ENCODE data around the gene NOTCH2.
A peak's percentile ranks its signal among the peaks of the same experiment; 100 is the strongest.

The NOTCH2 gene

DNA sequence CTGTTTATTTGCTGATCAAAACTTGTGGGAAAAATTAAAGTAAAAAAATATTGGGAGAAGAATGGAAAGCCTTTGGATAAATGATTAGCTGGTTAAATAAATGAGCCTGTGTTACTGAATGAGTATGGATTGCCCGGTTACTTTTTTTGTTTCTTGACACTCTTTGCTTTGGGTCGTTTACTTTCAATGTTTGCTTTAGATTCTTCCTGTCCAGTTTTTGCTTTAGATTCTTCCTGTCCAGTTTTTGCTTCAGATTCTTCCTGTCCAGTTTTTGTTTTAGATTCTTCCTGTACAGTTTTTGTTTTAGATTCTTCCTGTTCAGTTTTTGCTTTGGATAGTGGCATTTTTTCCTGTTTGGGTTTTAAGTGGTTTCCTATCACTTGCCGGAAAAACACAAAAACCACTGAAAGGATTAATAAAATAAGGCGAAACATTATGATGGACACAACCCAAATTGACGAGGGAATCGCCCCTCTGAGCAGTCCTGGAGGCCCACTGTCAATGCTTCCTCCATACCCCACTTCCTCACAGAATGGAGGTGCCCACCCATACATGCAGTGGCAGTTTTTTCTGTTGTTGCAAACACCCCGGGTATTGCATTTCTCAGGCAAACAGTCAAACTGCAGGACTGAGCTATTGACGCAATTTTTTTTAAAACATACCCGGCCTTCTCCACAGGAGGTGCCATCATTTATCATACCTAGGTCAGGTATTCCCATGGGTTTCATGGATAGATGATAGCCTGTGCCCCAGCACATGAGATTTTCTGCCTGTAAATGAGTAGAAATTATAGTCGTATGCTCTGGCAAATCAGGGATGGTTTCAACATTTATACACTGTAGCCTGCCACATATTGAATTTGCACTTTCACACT is 175.4 kb downstream of the NOTCH2 start:
- H3K27ac Mint-ChIP-seq: no peak overlapping the region

DNA sequence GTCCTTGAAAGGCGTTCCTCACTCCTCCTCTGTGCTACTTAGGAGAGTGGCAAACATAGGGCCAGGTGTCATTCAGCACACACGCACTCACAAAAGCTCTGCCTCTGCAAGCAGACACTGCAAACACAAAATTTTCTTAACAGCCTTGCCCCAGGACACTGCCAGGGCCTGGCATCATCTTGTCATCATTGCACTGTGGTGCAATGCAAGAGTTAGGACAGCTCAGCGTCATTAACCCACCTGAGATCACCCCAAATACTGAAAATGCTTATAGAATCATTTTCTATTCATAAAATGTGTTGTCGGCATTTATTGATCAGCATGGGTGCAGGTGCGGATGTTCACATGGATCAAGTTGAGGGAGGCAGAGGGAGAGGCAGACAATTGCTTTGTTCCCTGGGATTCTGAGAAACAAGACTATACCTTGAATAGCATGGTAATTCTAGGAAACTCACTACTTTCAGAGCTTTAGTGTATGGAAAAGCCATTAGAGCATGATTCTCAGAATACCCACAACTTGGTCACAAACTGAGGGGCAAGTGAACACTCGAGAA is 176.1 kb downstream of the NOTCH2 start:
- H3K9me3 Mint-ChIP-seq: no peaks in the 10 kb centered on the region
- DNase-seq (no peak), ATAC-seq (replicated peaks) (no peak)
- no peak overlapping the region for H3K4me3 Mint-ChIP-seq
- no peak overlapping the region for H3K27ac Mint-ChIP-seq
- no peaks in the 10 kb centered on the region for H3K4me1 Mint-ChIP-seq (ENCODE audit: low read depth in 2 of 2)
- peaks cover 12 to 14% of the 10 kb centered on the region in 2 donors for H3K27me3 Mint-ChIP-seq
- no peaks in the 10 kb centered on the region for H3K36me3 Mint-ChIP-seq (ENCODE audit: insufficient read depth)

More for the DNA sequence above, 175.4 kb downstream of the NOTCH2 start:
- Mint-ChIP-seq H3K4me1 (ENCODE audit: low read depth in 2 of 2) (no peaks in the 10 kb centered on the region), H3K36me3 (ENCODE audit: insufficient read depth) (no peaks in the 10 kb centered on the region), H3K9me3 (no peaks in the 10 kb centered on the region), H3K27me3 (peaks cover 6 to 7% of the 10 kb centered on the region in 2 donors), H3K4me3 (no peak overlapping the region)
- ATAC-seq (replicated peaks) (no peak), DNase-seq (no peak)

GRCh38 chr1:119891386-119891785 is 178.1 kb downstream of the NOTCH2 start:
- Mint-ChIP-seq H3K4me1 (ENCODE audit: low read depth in 2 of 2) (no peaks in the 10 kb centered on the region), H3K4me3 (no peak overlapping the region), H3K27me3 (peaks cover 19 to 21% of the 10 kb centered on the region in 2 donors), H3K36me3 (ENCODE audit: insufficient read depth) (no peaks in the 10 kb centered on the region), H3K27ac (no peak overlapping the region), H3K9me3 (no peaks in the 10 kb centered on the region)
- ATAC-seq (replicated peaks) (no peak), DNase-seq (no peak)

- no peak for DNase-seq
- ATAC-seq (replicated peaks): no peak
- Mint-ChIP-seq H3K27ac (no peak overlapping the region), H3K4me1 (ENCODE audit: low read depth in 2 of 2) (no peaks in the 10 kb centered on the region), H3K36me3 (ENCODE audit: insufficient read depth) (no peaks in the 10 kb centered on the region), H3K4me3 (no peak overlapping the region), H3K27me3 (peaks cover 21 to 22% of the 10 kb centered on the region in 2 donors), H3K9me3 (no peaks in the 10 kb centered on the region)
Observed at GRCh38 chr1:119888476-119888875, 181.0 kb downstream of the NOTCH2 start.

- H3K27ac Mint-ChIP-seq: no peak overlapping the region
- H3K36me3 Mint-ChIP-seq (ENCODE audit: insufficient read depth): no peaks in the 10 kb centered on the region
- no peak for ATAC-seq (replicated peaks)
- H3K4me3 Mint-ChIP-seq: no peak overlapping the region
- H3K9me3 Mint-ChIP-seq: no peaks in the 10 kb centered on the region
- peaks cover 21 to 22% of the 10 kb centered on the region in 2 donors for H3K27me3 Mint-ChIP-seq
- DNase-seq: no peak
- H3K4me1 Mint-ChIP-seq (ENCODE audit: low read depth in 2 of 2): no peaks in the 10 kb centered on the region
Observed at GRCh38 chr1:119887427-119887826, 182.0 kb downstream of the NOTCH2 start.

DNA sequence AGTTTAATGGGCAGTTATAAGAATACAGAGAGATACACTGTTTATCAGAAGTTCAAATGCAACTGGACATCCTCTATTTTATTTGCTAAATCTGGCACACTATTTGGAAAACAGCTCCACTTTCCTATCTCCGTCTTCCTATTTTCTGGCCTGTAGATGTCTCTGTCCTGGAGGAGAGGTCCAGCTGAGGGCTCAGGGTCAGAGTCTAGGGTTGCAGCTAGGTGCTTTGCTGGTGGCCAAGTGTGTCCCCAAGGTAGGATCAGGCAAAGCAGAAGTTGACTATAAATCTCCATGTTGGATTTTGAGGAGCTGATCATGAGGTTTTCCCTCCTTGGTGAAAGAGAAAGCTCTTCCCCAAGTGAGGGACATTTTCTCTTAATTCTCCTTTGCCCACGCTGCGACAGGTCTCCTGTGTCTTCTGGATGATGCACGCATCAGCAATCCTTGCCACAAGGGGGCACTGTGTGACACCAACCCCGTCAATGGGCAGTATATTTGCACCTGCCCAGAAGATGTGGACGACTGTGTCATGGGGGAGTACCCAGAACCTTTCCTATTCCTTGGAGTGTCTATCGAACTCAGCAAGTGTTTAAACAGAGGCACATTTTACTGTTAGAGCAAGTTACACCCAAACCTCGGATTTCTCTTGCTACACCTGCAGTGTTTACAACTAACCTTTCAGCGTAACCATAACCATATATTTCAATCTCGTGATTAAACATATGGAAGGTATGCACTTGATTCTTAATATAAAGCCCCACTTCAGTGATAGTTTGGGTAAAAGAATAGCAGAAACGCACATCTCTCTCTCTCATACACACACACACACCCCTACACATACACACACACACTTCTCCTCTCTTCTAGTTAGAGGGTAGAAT is 183.3 kb downstream of the NOTCH2 start:
- Mint-ChIP-seq H3K4me3 (no peak overlapping the region), H3K27ac (no peak overlapping the region)
- peak; percentile 56 for ATAC-seq (replicated peaks)

GRCh38 chr1:119884711-119885110 is 184.8 kb downstream of the NOTCH2 start:
- ATAC-seq (replicated peaks): no peak
- no peak for DNase-seq

More for the DNA sequence above, 183.3 kb downstream of the NOTCH2 start:
- DNase-seq: peak; percentile 39 to 53 (median 41)
- Mint-ChIP-seq H3K36me3 (ENCODE audit: insufficient read depth) (no peaks in the 10 kb centered on the region), H3K4me1 (ENCODE audit: low read depth in 2 of 2) (no peaks in the 10 kb centered on the region), H3K9me3 (no peaks in the 10 kb centered on the region), H3K27me3 (peaks cover 16 to 24% of the 10 kb centered on the region in 2 donors)

DNA sequence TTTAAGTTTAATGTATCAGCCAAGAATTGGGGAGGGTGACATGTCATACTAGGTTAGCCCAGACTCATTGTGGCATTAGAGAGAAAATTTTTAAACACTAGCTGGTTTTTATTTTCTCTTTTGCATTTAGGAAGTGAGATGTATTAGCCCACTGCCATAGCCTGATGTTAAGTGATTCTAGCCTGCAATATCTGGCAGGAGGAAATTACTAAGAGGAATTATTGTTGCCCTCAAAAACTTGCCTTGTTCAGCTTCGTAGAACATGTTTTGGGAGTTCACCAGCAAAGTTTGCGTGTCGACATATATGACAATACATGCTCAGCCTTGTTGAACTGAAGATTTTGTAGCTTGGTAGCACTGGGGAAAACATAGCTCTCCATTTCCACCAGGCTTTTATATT is 185.6 kb downstream of the NOTCH2 start:
- Mint-ChIP-seq H3K36me3 (ENCODE audit: insufficient read depth) (no peaks in the 10 kb centered on the region), H3K27ac (no peak overlapping the region), H3K4me3 (no peak overlapping the region), H3K27me3 (peaks cover 32 to 40% of the 10 kb centered on the region in 2 donors), H3K4me1 (ENCODE audit: low read depth in 2 of 2) (no peaks in the 10 kb centered on the region), H3K9me3 (no peaks in the 10 kb centered on the region)
- DNase-seq (no peak), ATAC-seq (replicated peaks) (no peak)

More at GRCh38 chr1:119884711-119885110, 184.8 kb downstream of the NOTCH2 start:
- no peaks in the 10 kb centered on the region for H3K9me3 Mint-ChIP-seq
- no peak overlapping the region for H3K27ac Mint-ChIP-seq
- no peaks in the 10 kb centered on the region for H3K4me1 Mint-ChIP-seq (ENCODE audit: low read depth in 2 of 2)
- no peaks in the 10 kb centered on the region for H3K36me3 Mint-ChIP-seq (ENCODE audit: insufficient read depth)
- H3K4me3 Mint-ChIP-seq: no peak overlapping the region
- H3K27me3 Mint-ChIP-seq: peaks cover 31 to 38% of the 10 kb centered on the region in 2 donors

GRCh38 chr1:119882132-119883049 is 187.1 kb downstream of the NOTCH2 start:
- Mint-ChIP-seq H3K36me3 (ENCODE audit: insufficient read depth) (no peaks in the 10 kb centered on the region), H3K4me3 (no peak overlapping the region), H3K27ac (no peak overlapping the region), H3K9me3 (no peaks in the 10 kb centered on the region), H3K4me1 (ENCODE audit: low read depth in 2 of 2) (no peaks in the 10 kb centered on the region), H3K27me3 (peaks cover 18 to 34% of the 10 kb centered on the region in 2 donors)
- ATAC-seq (replicated peaks): no peak
- DNase-seq: no peak

DNA sequence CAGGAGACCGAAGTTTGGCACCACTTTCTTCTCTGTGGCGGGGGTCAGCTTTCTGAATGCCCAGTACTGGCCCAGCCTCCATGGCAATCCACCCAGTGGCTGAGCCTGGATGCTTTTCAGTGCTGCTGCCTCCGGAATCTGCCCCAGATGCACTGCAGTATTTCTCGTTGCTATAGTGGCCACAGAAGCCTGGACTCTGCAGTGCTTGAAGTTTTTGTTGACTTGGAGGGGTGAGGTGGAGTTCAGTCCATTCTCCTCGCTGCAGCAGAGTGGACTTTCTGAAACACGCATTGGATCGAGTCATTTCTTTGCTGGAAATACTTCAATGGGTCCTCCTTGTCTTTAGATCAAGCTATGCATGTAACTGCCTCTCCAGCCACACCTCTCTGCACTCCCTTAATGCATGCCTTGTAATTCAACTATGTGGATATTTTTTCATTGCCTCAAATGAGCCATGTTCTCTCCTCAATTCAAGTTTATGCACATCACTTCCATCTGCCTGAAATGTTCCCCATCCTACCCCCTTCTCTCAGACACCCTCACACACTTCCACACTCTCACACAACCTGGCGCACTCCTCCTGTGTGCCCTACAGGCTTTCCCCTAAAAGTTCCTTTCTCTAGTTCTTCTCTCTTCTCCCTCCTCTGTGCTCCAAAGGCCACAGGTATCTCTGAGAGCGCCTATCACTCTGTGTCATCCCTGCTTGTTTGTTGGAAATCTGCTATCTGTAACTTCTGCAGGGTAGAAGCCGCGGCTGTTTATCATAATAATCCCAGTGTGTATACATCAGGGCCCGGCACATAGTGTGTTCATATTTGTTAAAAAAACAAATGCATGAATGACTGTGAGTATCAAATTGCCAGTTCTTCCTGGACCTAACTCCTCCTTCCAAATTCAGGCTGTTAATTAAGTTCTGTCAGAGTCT is 189.7 kb downstream of the NOTCH2 start:
- peaks cover 18 to 24% of the 10 kb centered on the region in 2 donors for H3K27me3 Mint-ChIP-seq
- ATAC-seq (replicated peaks) (no peak), DNase-seq (no peak)
- H3K27ac Mint-ChIP-seq: no peak overlapping the region
- H3K4me3 Mint-ChIP-seq: no peak overlapping the region
- H3K36me3 Mint-ChIP-seq (ENCODE audit: insufficient read depth): no peaks in the 10 kb centered on the region
- H3K9me3 Mint-ChIP-seq: no peaks in the 10 kb centered on the region
- no peaks in the 10 kb centered on the region for H3K4me1 Mint-ChIP-seq (ENCODE audit: low read depth in 2 of 2)

DNA sequence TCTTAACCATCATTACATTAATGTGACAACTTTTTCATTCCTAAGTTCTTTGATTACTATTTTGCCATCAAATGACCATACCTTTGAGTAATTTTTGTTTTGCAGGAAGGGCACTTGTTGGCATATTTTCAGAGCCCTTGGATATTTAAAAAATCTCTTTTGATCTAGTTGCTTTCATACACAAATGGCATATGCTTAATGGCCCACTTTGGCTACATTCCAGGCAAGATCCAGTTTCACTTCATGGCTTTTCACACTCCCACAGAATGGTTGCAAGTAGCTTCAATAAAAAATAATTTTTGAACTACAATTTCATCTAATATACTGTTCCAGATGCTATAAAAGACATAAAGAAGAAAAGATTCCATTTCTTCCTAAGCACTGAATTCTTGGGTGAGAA is 191.3 kb downstream of the NOTCH2 start:
- Mint-ChIP-seq H3K4me1 (ENCODE audit: low read depth in 2 of 2) (no peaks in the 10 kb centered on the region), H3K27me3 (peaks cover 18 to 24% of the 10 kb centered on the region in 2 donors), H3K9me3 (no peaks in the 10 kb centered on the region), H3K27ac (no peak overlapping the region), H3K4me3 (no peak overlapping the region), H3K36me3 (ENCODE audit: insufficient read depth) (no peaks in the 10 kb centered on the region)
- DNase-seq (no peak), ATAC-seq (replicated peaks) (no peak)

DNA sequence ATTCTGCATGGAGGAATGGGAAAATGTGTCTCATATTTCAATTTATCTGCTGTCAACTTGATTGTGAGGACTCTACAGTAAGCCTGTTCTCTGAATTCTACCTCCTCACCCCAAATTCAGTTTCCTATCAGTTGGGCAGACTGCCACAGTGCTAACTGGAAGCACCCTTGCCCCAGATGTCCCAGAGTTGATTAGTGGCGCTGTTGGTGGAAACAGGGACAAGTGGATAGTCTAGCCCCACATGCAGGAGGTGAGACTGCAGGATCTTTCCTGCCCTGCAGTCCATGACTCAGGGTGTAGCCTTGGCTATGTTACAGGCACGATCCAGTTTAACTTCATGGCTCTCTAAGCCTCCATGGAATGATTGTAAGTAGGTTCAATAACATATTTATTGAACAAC is 195.3 kb downstream of the NOTCH2 start:
- Mint-ChIP-seq H3K27me3 (peaks cover 27 to 30% of the 10 kb centered on the region in 2 donors), H3K4me1 (ENCODE audit: low read depth in 2 of 2) (peaks cover 4 to 5% of the 10 kb centered on the region in 2 donors), H3K36me3 (ENCODE audit: insufficient read depth) (no peaks in the 10 kb centered on the region), H3K4me3 (no peak overlapping the region), H3K27ac (no peak overlapping the region), H3K9me3 (no peaks in the 10 kb centered on the region)
- DNase-seq: no peak
- ATAC-seq (replicated peaks): no peak
